Measurements from ENCODE around the gene PDXK.
"Not testable (repeated sequence)": the region's sequence is repeated elsewhere in the genome, so short reads cannot be mapped to it uniquely, and the experiment has no call there.

The PDXK gene

DNA sequence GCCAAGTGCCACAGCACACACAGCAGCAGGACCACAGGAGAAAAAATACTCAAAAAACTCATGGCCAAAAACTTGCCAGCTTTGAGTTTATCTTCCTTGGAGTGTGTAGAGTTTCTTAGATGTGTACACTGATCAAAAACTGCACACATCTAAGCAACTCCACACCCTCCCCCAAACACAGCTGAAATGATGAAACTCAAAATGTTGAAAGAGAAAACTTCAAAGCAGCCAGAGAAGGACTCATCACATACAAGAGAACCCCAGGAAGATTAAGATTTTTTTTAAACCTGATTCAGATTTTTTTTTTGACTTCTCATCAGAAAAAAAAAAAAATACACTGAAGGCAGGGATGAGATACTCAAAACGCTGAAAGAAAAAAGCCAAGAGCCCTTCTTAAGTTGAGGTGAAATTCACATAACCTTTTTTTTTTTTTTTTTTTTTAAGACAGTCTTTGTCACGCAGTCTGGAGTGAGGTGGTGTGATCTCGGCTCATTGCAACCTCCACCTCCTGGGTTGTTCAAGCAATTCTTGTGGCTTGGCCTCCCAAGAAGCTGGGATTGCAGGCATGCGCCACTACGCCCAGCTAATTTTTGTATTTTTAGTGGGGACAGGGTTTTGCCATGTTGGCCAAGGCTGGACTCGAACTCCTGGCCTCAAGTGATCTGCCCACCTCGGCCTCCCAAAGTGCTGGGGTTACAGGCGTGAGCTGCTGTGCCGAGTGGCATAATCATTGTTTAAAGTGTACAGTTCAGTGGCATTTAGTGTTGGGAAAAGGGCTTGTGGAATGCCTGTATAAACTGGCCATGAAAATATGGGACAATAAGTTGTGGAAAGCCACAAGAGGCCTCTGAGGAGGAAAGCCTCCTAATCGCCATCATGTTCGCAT, 20.9 kb upstream of the PDXK start:
- DNase-seq (ENCODE audit: low read depth in 3 of 3), result no peak

DNA sequence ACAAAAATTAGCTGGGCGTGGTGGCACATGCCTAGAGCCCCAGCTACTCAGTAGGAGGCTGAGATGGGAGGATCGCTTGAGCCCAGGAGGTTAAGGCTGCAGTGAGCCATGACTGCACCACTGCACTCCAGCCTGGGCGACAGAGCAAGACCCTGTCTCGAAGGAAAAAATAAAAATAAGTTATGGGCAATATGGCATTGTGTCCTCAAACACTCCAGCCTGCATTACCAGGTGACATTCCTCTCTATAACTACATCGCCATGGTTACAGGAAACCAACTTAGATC, 19.5 kb upstream of the PDXK start:
- DNase-seq (ENCODE audit: low read depth in 3 of 3), result not testable (repeated sequence)

DNA sequence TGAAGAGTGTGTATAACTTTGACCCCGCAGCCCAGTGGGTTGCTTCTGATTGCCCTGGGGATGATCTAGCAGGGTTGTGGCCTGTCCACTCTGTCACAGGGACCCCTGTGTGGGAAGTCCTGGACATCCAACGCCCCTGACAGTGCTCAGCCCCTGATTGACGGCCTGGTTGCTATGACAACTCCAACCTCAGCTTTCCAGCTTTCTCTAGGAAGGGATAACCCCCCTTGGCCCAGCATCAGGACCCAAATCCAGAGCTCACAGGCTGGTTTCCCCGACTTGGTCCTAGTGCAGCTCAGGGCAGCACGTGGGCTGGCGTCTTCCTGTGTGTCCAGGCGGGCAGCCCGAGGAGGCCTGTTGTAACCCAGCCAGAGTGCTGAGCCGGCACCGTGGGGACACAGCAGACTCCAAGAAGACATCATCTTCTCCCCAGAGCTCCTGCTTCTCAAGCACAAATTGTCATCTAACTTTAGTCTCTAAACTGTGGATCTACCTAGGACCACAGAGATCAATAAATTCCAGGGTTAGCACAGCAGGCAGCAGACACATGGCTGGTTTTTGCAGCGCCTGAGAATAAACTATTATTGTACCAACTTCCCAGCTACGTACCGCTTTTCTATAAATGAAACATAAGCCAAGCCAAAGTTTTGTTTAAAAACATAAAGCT, 18.9 kb upstream of the PDXK start:
- no peak for DNase-seq (ENCODE audit: low read depth in 3 of 3)

DNA sequence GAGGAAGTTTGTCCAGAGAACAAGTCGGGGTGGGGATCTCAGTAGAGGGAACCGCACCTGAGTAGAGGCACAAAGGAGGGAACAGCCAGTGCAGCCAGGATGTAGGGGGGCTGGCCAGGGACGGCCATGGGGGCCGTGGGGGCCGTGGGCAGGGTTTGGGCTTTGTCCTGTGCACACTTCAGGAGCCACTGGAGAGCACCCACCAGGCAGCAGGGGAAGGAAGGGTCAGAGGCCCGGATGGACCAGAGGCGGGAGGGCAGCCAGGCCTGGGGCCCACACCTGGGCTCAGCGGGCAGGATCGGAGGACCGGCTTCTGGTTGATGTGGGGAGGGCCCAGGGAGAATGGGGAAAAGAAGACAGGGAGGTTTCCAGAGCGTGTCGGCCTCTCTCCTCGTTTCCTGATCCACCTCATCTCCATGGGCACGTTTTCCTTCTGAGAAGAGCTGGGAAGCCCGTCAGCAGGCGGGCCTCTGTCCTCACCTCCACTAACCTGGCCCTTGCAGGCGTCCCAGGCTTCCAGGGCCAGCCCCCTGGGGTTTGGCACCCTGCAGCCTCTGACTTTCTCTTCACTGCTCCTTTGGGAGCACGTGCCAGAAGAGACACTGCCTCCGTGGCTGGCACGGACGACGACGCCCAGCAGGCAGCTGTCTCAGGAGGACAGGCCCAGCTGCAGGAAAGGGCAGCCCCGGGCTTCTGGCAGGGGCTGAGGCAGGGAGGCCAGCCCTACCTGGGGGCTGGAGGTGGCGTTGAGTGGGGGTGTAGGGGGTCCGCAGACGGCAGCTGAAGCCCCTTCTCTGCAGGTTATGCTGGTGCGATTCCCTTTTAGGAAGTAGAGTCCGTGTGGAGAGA, 16.8 kb upstream of the PDXK start:
- no peak for DNase-seq (ENCODE audit: low read depth in 3 of 3)

DNA sequence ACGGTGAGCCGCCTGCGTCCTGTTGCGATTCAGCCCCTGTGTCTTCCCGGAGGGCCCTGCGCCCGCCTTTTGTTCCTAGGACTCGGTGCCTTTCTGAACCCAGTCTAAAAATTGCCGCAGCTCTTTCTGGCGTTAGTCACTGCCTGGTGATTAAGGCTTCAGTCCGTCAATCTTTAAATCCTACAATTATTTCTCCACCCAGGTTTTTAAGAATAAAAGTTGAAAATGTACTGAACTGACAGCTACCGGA, 16.2 kb upstream of the PDXK start:
- DNase-seq (ENCODE audit: low read depth in 3 of 3), result no peak

DNA sequence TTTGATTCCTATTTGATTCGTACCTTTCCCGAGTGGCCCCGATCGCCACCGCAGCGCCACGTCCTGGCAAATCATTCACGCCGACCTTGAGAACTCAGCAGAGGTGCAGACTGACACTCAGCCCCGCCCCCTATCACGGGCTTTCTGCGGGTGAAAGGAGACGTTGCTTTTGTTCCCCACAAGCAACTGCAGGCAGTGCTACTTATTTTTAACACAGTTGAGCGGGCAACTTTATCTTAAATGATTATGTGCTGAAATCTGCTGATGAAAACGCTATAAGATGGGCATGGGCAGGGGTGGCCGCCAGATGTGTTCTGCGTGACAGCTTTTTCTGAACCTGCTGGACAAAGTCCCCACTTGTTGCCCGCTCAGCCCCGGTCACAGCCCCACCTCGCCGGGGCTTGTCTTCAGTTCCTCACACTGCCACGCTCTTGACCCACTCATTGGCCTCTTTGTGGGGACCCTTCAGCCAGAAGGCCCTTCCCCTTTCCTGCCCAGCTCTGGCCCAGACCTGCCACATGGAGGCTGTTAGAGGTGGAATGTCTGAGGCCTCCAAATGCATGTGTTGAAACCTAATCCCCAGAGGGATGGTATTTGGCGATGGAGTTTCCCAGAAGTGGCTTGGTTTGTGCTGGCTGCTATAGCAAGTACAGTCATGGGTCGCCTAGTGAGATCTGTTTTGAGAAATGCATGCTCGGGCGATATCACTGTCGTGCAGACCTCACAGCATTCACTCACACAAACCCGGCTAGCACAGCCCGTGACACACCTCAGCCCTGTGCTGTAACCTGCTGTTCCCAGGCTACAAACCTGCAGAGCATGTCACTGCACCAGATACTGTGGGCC, 15.7 kb upstream of the PDXK start:
- no peak for DNase-seq (ENCODE audit: low read depth in 3 of 3)

DNA sequence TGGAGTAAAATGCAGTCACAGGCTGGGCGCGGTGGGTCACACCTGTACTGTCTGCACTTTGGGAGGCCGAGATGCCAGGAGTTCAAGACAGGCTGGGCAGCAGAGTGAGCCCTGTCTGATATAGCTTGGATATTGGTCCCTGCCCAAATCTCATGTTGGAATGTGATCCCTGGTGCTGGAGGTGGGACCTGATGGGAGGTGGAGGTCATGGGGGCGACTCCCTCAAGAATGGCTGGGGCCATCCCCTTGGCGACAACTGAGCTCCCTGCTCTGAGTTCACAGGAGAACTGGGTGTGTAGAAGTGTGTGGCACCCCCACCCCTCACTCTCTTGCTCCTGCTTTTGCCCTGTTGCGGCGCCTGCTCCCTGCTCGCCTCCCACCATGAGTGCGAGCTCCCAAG, 11.5 kb upstream of the PDXK start:
- DNase-seq (ENCODE audit: low read depth in 3 of 3), result no peak

DNA sequence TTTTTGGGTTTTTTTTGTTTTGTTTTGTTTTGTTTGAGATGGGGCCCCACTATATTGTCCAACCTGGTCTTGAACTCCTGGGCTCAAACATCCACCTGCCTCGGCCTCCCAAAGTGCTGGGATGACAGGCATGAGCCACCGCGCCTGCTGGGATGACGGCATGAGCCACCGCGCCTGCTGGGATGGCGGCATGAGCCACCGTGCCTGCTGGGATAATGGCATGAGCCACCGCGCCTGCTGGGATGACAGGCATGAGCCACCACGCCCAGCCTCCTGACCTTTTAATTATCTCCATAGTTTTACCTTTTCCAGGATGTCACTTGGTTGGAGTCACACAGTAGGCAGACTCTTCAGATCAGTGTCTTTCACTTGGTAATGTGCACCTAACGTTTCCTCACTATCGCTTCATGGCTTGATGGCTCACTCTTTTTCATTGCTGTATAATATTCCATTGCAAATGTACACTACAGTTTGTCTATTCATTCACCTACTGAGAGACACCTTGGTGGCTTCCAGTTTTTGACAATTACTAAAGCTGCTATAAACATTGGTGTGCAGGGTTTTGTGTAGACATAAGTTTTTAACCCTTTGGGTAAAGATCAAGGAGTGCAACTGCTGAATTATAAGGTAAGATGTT, 10.1 kb upstream of the PDXK start:
- DNase-seq (ENCODE audit: low read depth in 3 of 3), result no peak

DNA sequence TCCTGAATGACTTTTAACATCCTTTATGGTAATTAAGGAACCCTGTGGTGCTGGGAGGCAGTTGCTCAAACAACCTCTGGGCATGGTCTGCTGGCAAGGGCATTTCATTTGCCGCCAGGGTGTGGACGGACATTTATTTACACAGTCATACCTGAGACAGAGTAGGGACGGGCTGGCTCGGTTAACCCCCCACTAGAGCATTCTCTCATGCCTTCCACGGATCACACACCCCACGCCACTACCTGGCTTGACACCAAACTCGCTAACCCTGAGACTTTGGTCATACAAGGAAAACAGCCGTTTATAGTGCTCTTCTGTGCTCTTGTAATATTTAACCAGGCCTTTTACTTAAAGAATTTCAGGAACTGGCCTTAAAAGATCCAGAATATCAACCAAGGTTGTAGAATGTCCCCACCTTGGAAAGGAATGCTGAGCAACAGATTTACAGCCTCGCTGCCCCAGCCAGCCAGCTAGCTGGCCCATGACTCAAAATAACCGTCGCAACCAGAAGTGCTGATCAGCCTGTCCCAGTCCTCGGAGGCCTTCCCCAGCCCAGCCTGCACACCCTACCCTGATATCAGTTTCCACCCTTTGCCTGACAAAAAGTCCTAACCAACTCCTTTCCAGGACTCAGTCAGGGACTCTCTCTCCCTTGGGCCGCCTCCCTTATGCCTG, 6.5 kb upstream of the PDXK start:
- no peak for DNase-seq (ENCODE audit: low read depth in 3 of 3)

DNA sequence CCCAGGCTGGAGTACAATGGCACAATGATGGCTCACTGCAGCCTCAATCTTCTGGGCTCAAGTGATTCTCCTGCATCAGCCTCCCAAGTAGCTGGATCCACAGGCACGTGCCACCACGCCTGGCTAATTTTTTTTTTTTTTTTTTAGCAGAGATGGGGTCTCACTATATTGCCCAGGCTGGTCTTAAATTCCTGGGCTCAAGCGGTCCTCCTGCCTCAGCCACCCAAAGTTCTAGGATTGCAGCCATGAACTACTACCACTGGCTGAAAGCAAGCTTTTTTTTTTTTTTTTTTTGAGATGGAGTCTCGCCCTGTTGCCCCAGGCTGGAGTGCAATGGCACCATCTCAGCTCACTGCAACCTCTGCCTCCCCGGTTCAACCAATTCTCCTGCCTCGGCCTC, 5.8 kb upstream of the PDXK start:
- not testable (repeated sequence) for DNase-seq (ENCODE audit: low read depth in 3 of 3)

DNA sequence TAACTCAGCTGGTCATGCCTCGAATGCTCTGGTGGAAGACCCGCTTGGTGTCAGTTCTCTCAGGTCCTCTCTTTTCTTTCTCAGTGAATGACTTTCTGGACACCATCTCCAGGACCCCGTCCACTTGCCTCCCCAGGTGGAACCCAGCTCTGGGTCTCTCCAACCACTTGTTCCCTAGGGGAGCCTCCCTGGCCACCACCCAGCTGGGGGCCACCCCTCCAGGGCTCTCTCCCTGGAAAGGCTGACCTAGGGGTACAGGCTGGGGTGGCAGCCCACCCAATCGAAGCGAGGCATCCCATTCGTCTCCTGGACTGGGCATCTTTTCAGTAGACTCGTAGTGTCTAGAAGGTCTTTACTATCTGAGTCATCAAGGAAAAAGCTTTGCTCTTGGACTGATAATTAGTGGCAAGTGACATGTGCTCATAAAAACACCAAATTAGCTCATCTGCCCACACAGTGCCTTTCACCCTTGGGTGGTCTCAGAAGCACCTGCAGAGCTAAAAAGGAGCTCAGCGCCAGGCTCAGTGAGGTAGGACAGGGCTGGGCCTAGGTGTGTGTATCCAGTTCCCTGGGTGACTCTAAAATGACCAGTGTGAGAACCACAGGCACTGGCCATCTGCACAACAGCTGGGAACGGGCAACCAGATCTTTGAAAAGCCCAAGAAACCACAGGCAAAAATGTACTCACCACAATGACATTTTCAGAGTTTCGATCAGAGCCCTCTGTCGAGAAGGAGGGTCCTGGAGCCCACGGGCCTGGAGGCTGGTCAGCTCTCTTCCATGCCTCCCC, 2.4 kb upstream of the PDXK start:
- DNase-seq (ENCODE audit: low read depth in 3 of 3), result no peak

DNA sequence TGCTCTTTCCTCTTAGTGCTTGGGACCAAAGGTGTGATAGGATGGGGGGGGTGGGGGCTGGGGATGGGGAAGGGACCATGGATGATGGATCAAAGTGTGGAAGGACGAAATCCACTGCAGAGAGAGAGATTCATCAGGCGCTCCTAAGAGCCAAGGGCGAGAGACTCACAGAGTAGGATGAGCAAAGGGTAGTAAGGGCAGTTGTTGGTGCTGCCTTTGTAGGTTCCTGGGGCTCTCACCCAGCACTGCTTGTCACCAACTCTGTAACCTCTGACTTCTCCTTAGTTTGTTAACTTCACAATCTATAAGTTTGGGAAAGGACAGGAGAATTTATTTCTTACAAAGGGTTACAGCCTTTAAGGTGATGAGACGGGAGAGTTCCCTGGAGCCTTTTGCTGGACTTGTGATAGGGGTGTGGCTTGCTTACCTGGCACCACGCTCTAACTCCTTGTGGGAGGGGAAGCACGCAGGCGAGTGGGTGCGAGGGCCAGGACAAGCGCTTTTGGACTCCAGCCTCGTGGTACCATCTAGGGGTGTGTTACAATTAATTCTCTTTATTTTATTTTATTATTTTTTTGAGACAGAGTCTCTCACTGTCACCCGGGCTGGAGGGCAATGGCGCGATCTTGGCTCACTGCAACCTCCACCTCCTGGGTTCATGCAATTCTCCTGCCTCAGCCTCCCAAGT, 1.6 kb upstream of the PDXK start:
- no peak for DNase-seq (ENCODE audit: low read depth in 3 of 3)

DNA sequence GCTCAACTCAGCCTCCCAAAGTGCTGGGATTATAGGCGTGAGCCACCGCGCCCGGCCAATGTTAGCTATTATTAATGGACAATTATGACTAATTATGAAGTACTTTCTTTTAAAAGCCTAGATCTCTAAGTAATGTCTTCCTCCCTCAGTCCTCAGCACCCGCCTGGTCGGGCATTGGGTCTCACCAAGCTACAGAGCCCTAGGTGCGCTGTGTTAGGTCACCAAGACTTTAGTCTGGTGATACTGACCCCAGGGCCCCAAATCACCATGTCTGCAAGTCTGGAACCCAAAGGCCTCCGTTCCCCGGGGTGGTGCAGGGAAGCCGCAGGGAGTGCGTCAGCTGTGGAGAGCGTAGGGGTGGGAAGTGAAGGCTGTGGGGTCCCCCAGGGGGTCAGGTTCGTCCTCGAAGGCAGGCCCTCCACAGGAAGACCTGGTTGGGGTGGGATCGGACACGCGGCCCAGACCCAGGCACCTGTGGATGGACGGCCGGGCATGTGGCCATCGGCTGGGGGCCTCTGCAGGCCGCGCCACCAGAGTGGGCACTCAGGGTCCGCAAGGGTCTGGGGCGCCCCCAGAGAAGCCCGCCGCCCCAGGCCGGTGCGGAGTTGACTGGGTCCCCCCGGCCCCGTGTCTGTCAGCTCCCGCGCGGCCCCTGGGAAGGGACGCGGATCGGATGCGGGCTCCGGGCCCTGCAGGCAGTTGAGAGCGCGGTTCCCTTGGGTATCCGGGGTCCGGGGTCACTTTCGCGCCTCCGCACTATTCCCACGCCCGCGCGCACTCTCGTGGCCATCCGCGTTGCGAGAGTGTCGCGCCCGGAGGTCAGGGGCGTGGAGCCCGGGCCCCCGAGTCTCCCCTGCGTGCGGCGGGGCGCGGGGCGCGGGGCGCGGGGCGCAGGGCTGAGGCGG, 710 bp upstream of the PDXK start:
- no peak for DNase-seq (ENCODE audit: low read depth in 3 of 3)

DNA sequence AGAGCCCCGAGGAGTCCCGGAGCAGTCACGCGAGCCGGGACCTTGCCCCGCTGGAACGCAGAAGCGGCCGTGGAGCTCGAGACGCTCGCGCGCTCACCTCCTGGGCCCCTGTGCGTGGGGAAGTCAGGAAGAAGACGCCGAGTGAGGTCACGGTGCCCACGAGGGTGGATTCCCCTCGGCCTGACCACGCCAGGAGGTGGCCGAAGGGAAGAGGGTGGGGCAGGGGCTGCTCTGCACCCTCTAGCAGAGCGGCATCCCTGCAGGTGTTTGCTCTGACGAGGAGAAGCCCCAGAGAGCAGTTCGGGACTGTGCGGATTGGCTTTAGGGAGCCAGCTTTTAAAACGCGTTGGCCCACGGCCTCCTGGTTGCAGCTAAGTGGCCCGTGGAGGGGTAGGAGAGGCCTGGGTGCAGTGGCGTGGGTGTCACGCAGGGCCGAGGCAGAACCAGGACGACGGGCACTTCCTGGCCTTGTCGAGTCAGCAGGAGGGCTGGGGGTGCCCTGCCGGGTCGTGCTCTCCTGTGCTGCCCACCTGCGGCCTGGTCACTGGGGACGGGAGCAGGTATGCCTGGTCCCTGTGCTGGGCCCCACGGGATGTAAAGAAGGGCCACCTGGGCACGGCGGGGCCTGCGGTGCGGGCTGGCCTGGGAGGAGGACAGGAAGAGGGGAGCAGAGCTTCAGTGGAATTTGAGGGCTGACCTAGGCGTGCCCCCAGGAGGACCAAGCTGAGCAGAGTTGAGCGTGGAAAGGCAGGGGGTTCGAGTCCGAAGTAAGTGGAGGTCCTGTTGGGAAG, 1.0 kb downstream of the PDXK start:
- no peak for DNase-seq (ENCODE audit: low read depth in 3 of 3)

DNA sequence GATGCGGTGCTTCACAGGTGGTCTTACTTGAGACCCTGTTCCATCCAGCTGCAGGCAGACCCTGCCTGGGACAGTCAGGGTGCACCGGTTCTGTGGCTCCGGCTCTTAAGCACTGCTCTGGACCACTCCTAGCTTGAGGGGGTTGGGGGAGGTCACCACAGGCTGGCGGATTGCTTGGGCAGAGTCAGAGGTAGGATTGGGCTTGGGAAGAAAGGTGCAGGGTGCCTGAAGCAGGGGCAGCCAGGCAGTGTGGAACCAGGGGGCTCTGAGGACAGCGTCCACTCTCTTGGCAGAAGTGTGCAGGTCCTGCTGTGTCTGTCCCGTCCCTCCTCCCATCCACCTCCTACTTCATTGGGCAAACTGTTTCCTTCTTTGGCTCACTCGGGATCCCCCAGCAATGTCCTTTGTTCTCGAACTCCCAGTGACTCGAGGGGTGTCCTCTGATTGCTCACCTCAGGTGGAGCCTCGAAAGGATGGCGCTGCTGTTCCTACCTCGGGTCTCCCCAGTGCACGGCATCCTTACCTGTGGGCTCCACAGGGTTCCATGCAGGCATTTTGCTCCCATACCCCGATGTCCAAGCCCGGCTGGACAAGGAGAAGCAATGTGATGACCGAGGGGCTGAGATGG, 1.7 kb downstream of the PDXK start:
- no peak for DNase-seq (ENCODE audit: low read depth in 3 of 3)

DNA sequence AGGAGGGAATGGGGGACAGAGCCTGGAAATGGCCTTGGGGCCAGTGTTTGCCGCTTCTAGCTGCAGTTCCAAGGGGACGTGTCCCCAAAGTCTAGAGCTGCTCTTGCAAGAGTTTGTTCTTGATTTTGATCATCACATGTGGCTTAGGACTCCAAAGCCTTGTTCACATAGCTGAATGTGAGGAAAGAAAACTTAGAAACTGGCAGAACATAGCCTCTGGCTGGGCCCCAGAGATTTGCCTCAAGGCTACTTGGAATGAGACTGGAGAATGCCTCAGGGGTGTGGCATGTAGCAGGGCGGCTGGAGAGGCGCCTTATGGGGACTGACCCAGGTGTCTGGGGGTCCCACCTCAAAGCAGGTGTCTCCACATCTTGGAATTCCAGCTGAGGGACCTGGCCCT, 2.3 kb downstream of the PDXK start:
- DNase-seq (ENCODE audit: low read depth in 3 of 3), result no peak

DNA sequence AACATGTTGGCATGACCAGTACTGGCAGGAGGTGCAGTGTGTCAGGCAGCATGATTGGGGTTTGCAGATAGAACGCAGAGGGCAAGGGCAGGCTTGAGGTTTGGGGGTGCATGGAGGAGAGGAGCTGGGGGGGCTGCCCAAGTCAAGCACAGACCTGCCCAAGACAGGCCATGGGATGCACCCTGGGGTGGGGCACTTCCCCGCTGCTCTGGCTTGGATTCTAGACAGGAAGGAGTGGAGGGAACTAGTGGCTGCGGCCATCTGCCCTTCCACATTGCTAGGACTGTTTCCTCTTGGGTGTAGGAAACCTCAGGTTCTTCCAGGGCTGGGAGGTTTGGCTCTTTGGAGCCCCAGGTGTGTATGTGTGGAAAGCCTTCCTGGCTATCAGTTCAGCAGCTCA, 3.0 kb downstream of the PDXK start:
- no peak for DNase-seq (ENCODE audit: low read depth in 3 of 3)

Data from stimulated activated CD4-positive, alpha-beta T cell treated with anti-CD3 and anti-CD28 coated beads, TNF-alpha, amount 100 ng/mL, for 4 hours (primary cell).